ENCODE measurements around the gene IQSEC3.
A peak's percentile ranks its signal among the peaks of the same experiment; 100 is the strongest.

The IQSEC3 gene

GRCh38 chr12:210277-211141 is 143.9 kb downstream of the IQSEC3 start:
- no peak for TF ChIP-seq CTCF (IDR thresholded peaks at IDR 0.05; ENCODE audit: insufficient read depth, low read depth, low read length, missing control alignments)
- no peak for DNase-seq (ENCODE audit: low read depth)
- H3K4me3 ChIP-seq (ENCODE audit: low read depth, low read length): no peak overlapping the region

GRCh38 chr12:211142-211465 is 144.5 kb downstream of the IQSEC3 start:
- DNase-seq (ENCODE audit: low read depth): no peak
- no peak overlapping the region for H3K4me3 ChIP-seq (ENCODE audit: low read depth, low read length)
- no peak for TF ChIP-seq CTCF (IDR thresholded peaks at IDR 0.05; ENCODE audit: insufficient read depth, low read depth, low read length, missing control alignments)

GRCh38 chr12:211639-212414 is 145.3 kb downstream of the IQSEC3 start:
- no peak overlapping the region for H3K4me3 ChIP-seq (ENCODE audit: low read depth, low read length)
- no peak for DNase-seq (ENCODE audit: low read depth)
- no peak for TF ChIP-seq CTCF (IDR thresholded peaks at IDR 0.05; ENCODE audit: insufficient read depth, low read depth, low read length, missing control alignments)

GRCh38 chr12:212415-212714 is 145.8 kb downstream of the IQSEC3 start:
- H3K4me3 ChIP-seq (ENCODE audit: low read depth, low read length): no peak overlapping the region
- TF ChIP-seq CTCF (IDR thresholded peaks at IDR 0.05; ENCODE audit: insufficient read depth, low read depth, low read length, missing control alignments): no peak
- DNase-seq (ENCODE audit: low read depth): peak; percentile 78

- H3K4me3 ChIP-seq (ENCODE audit: low read depth, low read length): no peak overlapping the region
- TF ChIP-seq CTCF (IDR thresholded peaks at IDR 0.05; ENCODE audit: insufficient read depth, low read depth, low read length, missing control alignments): no peak
- DNase-seq (ENCODE audit: low read depth): peak; percentile 8
Measured at GRCh38 chr12:212715-213526, 146.4 kb downstream of the IQSEC3 start.

GRCh38 chr12:213527-213932 is 147.0 kb downstream of the IQSEC3 start:
- TF ChIP-seq CTCF (IDR thresholded peaks at IDR 0.05; ENCODE audit: insufficient read depth, low read depth, low read length, missing control alignments): no peak
- no peak for DNase-seq (ENCODE audit: low read depth)
- H3K4me3 ChIP-seq (ENCODE audit: low read depth, low read length): no peak overlapping the region

All from GM12865 (cell line).